ENCODE results near the gene KCTD16.
A peak's percentile ranks its signal among the peaks of the same experiment; 100 is the strongest.

KCTD16 gene

DNA sequence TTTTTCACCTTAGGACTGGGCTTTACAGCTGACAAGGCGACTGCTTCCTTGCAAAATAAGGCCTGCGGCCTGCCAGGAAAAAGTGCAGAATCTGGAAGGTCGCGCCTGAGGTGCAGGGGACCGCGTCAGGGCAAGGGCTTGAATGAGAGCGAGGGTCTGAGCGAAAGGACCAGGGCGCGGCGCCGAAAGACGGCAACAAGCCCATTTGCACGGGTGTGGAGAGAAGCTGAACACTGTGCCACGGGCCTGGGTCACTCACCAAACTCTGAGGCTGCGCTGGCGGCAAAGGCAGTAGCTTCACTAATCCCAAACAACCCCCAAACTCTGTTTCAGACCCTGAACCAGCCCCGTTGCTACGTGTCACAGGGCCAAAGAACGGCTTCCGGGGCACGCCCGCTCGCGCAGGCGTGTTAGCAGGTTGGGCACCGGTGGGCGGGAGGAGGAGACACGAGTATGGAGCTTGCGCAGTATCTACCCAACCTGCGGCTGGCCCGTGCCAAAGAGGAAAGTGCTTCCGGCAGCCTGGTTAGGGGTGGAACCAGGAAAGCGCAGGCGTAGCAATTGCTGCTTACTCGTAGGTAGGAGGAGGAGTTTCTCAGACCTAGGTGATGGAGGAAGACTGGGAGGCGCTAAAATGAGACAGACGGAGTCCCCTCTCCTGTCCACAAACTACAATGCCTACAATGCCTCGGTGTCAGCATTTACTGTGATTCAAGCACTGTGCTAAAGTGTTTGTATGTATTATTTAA is at the start of gene KCTD16, which contains the start of gene YIPF5:
Gene KCTD16 (plus strand): TSS at position 598 of the 749 bp plus-strand sequence.
Gene YIPF5 (minus strand): TSS at position 384 of the 749 bp plus-strand sequence. CDS start 704 bp downstream, outside the sequence.
- DNase-seq: peak; percentile 98

DNA sequence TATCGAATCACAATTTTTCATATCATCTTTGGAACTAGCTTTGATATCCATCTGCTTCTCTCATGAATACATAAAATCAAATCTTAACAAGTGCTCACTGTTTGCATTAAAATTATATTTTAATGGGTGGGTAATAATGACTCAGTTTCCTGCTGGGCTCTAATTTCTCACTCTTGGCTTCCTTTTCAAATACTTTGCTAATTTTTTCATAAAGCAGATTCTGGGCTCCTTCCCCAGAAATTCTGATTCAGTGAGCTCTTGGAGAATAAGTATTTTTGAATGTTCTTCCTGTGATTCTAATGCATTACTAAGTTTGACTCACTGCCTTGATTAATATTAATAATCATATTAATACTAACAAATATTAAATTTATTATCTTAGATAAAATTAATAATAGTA is 49.1 kb upstream of the KCTD16 start:
- DNase-seq: no peak

DNA sequence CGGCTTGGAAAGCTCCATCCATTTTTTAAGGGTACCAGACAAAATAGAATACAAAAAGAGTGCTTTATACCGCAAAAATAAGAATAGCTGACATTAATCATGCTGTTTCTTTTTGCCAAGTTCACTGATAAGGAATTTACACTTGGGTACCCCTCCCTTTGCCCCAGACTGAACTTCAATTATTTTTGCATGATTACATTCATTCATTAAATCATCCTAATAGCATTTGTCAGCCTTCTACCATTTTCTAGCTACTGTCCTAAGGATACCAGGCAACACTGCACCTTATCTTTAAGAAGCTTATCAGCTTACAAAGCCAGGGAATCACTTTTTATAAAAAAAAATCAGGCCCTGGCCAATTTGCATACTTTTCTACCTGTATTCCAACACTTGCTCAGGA is 48.6 kb upstream of the KCTD16 start:
- no peak for DNase-seq

DNA sequence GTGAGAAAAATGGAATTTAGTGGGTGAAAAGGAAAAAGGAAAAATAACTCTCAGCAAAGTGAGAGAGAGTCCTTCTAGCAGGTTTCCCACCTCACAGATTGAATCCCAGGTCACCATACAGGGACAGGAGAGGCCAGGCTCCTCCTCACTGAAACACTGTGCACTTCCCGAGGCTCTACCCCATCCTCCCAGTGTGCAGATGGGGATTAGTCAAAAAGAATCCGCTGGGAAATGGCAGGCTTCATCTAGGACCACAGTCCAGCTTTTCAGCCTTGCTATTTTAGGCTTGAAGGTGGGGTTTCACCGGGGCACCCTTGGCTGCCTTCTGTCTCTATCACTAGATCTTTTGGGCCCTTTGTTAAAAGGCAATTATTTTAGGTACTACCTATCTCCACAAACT is 48.0 kb upstream of the KCTD16 start:
- no peak for DNase-seq

GRCh38 chr5:144125163-144125726 is 45.4 kb upstream of the KCTD16 start:
- no peak for DNase-seq

- no peak for DNase-seq
Measured at GRCh38 chr5:144126707-144127106, 44.0 kb upstream of the KCTD16 start.

GRCh38 chr5:144128844-144129243 is 41.8 kb upstream of the KCTD16 start:
- DNase-seq: no peak

DNA sequence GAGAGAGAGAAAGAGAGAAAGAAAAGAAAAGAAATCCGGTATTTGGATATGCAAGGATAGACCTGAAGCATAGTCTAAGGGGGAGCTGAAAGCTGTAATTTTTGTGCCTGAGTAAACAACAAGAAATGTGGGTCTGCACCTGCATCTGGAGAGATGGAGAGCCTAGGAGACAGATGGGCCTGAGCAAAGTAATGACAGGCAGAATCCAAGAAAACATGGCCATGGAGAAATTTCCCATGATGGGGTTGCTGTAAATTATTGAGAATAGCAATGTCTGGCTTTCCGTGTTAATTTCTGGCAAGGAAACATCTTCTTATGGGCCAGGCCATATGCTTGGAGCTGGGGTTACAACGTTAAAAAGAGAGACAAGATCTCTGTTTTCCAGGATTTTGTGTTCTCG is 40.4 kb upstream of the KCTD16 start:
- no peak for DNase-seq

DNA sequence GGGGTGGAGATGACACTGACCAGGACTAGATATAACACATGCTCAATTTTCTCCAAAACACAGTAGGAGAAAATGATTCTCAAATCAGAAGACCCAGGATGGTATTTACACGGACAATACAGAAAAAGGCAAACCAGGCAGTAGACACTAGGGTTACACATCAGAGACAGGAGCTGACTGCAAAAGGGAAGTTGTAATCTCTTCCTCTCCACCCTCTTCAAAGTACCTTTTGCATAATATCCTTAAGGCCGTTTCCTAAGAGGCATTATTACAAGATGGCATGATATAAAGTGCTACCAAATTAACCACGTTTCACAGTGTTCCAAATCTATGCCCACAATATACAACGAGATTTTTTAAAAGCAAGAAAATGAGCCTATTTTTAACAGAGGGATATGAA is 39.4 kb upstream of the KCTD16 start:
- DNase-seq: no peak

DNA sequence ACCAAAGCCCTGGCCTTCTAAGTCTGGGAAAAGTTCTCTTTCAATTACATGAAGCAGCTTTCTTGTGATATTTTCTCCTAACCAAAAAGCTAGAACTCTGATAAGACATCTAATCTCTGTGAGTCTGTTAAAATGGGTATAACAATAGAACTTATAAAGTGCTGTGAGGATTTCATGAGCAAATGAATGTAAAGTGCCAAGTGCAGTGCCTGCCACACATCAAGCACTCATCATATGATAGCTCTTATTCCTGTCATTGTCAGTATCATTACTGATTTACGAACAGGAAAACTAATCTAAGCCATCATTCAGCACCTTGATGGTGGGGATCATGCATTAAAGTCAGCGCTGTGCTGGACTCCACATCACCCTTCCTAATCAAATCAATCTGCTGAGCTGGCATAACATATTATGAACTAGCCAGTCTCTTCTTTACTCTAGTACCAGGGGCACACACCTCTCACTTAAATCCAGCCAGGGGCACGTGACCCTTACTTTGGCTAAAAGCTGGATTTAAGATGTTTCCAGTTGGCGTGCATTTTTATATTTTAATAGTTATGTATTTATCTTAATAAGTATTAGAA is 37.5 kb upstream of the KCTD16 start:
- DNase-seq: no peak

DNA sequence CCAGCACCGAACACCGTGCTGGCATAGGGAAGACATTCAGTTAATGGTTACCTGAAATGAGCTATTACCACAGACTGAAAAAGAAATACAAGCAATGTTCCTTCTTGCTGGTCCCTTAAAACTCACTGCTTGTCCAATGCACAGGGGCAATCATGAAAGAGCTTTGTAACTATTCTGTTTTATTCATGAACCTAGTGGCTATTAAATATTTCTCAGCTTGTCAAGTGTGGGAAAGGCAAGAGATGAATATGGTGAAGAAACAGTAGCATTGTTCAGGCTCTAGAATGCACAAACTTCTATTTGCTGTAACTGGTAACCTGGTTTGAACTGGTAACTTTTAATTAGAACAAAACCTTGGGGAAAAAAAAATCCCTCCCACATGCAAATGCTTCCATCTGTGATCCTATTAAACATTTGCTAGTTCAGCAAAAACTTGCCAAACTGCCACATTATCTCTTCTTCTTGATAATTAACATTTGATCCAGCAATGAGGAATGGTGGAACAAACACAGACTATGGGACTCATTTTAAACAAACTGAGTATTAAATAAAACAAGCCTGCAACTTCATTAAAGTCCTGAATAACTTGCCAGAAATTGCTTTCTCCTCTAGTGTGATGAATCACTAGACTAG is 36.4 kb upstream of the KCTD16 start:
- no peak for DNase-seq

DNA sequence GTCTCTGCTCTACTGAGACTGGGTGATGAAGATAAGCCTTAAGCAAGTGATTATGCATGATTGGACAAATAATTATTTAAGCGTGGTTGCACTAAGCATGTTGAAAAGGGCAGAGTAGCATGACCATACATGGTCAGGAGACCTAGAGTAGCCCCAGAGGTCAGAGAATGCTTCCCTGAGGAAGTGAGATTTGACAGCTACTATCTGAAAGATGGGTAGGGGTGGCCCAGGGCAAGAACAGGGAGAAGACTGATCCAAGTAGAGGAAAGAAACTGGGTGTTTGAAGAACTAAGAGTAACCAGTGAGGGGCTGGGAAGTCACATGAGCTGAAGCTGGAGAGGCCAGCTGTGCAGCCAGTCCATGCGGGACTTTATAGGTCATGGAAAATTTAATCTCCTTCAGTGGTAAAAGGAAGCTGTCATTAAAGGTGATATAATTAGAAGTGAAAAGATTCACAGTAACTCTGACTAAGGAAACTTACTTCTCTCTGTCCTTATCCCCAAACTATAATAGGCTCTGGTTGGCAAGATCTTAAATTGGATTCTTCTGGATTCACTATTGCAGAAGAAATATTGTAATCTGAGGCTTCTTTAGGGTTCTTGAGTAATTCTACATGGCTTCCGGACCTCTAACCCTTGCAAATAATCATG is 35.4 kb upstream of the KCTD16 start:
- DNase-seq: no peak

DNA sequence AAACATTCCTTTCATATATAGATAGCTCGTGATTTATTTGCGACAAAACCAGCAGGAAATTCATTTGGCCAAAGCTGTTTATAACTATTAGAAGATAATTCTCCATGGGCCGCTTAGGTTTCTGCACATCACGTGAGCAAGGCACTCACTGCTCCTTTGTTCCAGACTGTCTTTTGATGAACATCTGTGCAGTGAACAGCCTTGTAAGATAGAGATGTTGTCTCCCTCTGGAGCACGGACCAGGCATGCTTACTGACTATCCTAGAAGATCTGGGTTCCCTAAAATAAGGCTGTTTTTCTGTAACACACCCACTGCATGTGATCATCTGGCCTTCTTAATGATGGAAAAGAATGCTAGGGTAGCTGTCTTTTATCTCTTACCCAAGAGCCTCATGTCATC is 31.1 kb upstream of the KCTD16 start:
- DNase-seq: no peak

- DNase-seq: no peak
Measured at GRCh38 chr5:144141585-144141984, 29.1 kb upstream of the KCTD16 start.

GRCh38 chr5:144142139-144142823 is 28.4 kb upstream of the KCTD16 start:
- DNase-seq: no peak

DNA sequence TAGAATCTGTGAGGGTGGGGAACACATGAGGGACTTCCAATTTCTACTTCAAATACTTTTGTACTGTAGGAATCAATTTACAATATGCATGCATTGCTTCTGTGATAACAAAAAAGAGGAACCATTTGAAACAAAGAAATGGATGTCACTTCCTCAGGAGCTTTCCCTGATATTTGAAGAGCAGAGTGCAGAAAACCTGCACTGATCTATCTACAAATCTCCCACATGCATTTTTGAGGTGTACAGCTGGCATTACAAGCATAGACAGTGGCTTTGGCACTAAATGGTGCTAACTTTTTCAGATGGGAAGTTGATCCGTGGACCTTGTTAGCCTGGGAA is 27.9 kb upstream of the KCTD16 start:
- DNase-seq: no peak

GRCh38 chr5:144143625-144144024 is 27.0 kb upstream of the KCTD16 start:
- no peak for DNase-seq

DNA sequence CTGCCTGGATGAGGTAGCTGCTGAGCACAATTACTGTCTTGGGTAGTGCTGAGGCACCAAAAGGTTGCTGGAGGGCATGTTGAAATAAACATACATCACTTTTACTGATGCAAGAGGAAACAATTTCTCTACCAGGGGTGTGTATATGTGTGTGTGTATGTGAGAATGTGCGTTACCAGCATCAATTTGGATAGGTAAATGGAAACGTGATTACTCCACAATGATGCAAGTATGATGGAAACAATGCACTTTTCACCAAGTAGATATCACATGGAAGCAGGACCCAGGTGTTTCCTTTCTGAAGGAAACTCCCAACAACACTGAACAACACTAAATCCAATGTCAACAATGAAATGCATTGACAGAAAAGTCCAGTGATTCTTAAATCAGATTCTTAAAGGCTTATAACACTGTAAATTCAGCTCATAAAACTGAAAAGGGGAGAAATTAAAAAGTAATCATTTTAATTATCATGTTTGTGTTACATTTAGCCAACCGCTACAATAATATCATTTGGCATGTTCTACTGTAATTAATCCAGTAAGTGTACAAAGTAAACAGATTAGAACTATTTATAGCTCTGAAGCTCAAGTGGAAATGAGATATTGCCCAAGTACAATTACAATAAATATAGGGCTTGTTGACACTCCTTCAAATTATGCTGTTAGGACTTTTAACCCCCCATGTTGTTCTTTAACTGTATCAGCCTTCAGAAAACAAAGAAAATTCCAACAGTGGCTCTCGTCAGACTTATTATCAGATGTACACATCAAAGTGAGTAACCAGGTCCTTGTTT is 25.5 kb upstream of the KCTD16 start:
- DNase-seq: no peak

GRCh38 chr5:144151026-144151425 is 19.6 kb upstream of the KCTD16 start:
- no peak for DNase-seq

DNA sequence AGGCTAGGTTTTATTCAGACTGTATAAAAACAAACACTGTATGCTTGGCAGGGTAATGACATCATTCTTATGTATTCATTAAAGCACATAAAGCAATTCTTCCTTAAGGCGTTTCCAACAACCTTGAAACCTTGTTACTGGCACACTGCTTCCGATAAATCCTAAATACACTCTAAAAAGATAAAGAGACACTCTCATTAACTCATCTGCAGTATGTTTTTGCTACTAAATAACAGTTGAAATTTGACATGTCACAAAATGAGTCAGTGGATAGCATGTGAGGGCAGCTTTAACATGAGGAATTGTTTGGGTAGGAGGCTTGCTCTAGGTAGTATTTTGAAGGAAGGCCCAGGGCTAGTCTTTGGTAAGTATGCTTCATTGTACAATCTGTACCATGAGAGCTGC is 13.9 kb upstream of the KCTD16 start:
- DNase-seq: no peak

GRCh38 chr5:144162686-144163085 is 8.0 kb upstream of the KCTD16 start:
- DNase-seq: no peak

- no peak for DNase-seq
Measured at GRCh38 chr5:144166696-144167095, 4.0 kb upstream of the KCTD16 start.
